ENCODE measurements around the gene SLC25A41.

GRCh38 chr19:6479836-6480398 is 46.4 kb upstream of the SLC25A41 start:
- TF ChIP-seq EZH2 (IDR thresholded peaks at IDR 0.05; ENCODE audit: borderline replicate concordance) = no peak
- no peak for TF ChIP-seq CTCF (IDR thresholded peaks at IDR 0.05; ENCODE audit: poor library complexity)
- TF ChIP-seq EZH2phosphoT487 (IDR thresholded peaks at IDR 0.05; ENCODE audit: low read depth, severe bottlenecking, unreplicated experiment) = no peak
